Activated CD4-positive, alpha-beta memory T cell treated with anti-CD3 and anti-CD28 coated beads for 36 hours (primary cell): ENCODE measurements around the gene RPL35A. TPM values are rescaled to one million over a fixed set of nuclear protein-coding genes. Genes with fewer than 3 reads are reported as not detected.
"Not testable (repeated sequence)": the region's sequence is repeated elsewhere in the genome, so short reads cannot be mapped to it uniquely, and the experiment has no call there.

Experiments
- CTCF ChIA-PET: fragments of 350-600 bp; sonication (Branson Sonifier 250); formaldehyde crosslinking; loops from one replicate; lab custom pipeline; 2021; ENCODE audit warnings: antibody characterized with exemption, inconsistent platforms; lab: Charles Lee
- POLR2A ChIA-PET: fragments of 350-600 bp; sonication (Branson Sonifier 250); formaldehyde crosslinking; loops from one replicate; lab custom pipeline; 2021; ENCODE audit warnings: antibody characterized with exemption; lab: Charles Lee
- DNase-seq: peaks from one replicate; pipeline ENCODE4 v3.0.0-alpha.2; 2020
- H3K27ac Mint-ChIP-seq: one replicate; pipeline ENCODE4 v1.8.0; 2021; ENCODE audit warnings: mixed read lengths
- H3K27me3 Mint-ChIP-seq: one replicate; pipeline ENCODE4 v1.8.0; 2021; ENCODE audit warnings: mixed read lengths
- H3K36me3 Mint-ChIP-seq: one replicate; pipeline ENCODE4 v1.8.0; 2021; ENCODE audit warnings: mixed read lengths
- H3K4me1 Mint-ChIP-seq: one replicate; pipeline ENCODE4 v1.8.0; 2021; ENCODE audit warnings: low read depth, mixed read lengths
- H3K4me3 Mint-ChIP-seq: one replicate; pipeline ENCODE4 v1.8.0; 2021; ENCODE audit warnings: mild to moderate bottlenecking, mixed read lengths
- H3K9me3 Mint-ChIP-seq: one replicate; pipeline ENCODE4 v1.8.0; 2021; ENCODE audit warnings: mixed read lengths
- intact Hi-C: fragments of 100-400 bp; cut with micrococcal nuclease; formaldehyde crosslinking; loops from one replicate; pipeline ENCODE4 v1.15.1; 2023
- total RNA-seq, 2 experiments: library from RNA; stranded (reverse); gene quantifications; one replicate each; pipeline ENCODE4 v1.2.3, GENCODE V29; 2021

The RPL35A gene
- total RNA-seq, 2 experiments from 2014 or later: 1,575 to 1,587 TPM

DNA sequence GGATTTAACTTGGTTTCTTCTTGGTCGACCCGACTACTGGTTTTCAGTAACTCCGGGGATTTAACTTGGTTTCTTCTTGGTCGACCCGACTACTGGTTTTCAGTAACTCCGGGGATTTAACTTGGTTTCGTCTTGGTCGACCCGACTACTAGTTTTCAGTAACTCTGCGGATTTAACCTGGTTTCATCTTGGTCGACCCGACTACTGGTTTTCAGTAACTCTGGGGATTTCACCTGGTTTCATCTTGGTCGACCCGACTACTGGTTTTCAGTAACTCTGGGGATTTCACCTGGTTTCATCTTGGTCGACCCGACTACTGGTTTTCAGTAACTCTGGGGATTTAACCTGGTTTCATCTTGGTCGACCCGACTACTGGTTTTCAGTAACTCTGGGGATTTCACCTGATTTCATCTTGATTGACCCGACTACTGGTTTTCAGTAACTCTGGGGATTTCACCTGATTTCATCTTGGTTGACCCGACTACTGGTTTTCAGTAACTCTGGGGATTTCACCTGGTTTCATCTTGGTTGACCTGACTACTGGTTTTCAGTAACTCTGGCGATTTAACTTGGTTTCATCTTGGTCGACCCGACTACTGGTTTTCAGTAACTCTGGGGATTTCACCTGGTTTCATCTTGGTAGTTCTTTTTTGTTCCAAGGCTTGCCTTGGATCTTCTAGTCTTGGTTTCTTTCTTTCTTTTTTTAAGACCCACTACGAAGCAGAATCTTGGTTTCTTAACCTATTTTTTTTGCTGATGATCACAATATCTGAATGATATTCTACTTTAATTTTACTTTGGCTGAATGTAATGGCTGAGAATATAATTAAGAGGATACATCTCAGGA, 28.3 kb upstream of the RPL35A start:
- peak; percentile 42 for DNase-seq
- H3K27me3 Mint-ChIP-seq, POLR2A ChIA-PET, H3K9me3 Mint-ChIP-seq, H3K4me3 Mint-ChIP-seq, H3K4me1 Mint-ChIP-seq: not testable (repeated sequence)
- intact Hi-C loops: loop anchor here (1.0 kb wide), 1 partner anchor 15 kb away; no protein-coding TSS in a partner anchor
- Mint-ChIP-seq H3K36me3 (peaks cover 11% of the 10 kb centered on the region), H3K27ac (peak overlapping the region; percentile 69)
- CTCF ChIA-PET: interaction anchor here (2.3 to 3.1 kb wide), 2 partner anchors 16 to 21 kb away, joined by 7 to 11 read pairs; no protein-coding TSS in a partner anchor

DNA sequence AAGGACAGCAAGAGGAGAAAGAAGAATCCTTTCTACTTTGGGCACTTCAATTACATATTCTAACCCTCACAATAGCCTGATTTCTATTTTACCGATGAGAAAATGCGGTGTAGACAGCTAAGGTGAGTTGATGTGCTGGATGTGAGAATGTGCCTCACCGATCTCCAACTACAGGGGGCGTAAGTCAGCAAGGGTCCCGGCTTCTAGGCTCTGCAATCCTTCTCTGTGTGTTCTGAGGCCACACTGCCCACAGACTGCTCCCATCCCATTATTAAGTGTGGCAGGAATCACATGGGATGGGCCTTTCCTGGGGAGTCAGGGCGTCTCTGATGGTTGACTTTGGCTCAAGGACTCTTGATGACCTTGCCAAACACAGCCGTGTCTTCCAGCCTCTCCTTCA, 23.6 kb upstream of the RPL35A start:
- CTCF ChIA-PET: interaction anchor here (0.7 to 1.4 kb wide), 2 partner anchors 10 to 16 kb away, joined by 4 to 8 read pairs; no protein-coding TSS in a partner anchor
- Mint-ChIP-seq H3K27ac (no peak overlapping the region), H3K36me3 (peaks cover 17% of the 10 kb centered on the region), H3K27me3 (no peaks in the 10 kb centered on the region), H3K4me1 (peaks cover 5% of the 10 kb centered on the region), H3K9me3 (peaks cover 8% of the 10 kb centered on the region), H3K4me3 (no peak overlapping the region)
- peak; percentile 30 for DNase-seq
- intact Hi-C loops: no loop called here
- POLR2A ChIA-PET: no interaction called here

DNA sequence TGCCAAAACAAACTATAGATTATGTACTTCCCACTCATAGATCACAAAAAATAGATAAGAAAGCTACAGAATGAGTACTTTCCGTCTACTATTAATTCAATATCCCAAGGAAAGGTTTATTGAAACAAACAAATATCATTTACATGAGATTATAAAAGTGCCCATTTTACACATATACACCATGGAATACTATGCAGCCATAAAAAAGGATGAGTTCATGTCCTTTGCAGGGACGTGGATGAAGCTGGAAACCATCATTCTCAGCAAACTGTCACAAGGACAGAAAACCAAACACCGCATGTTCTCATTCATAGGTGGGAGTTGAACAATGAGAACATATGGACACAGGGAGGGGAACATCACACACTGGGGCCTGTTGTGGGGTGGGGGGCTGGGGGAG, 22.4 kb upstream of the RPL35A start:
- H3K4me3 Mint-ChIP-seq, intact Hi-C loops, H3K27ac Mint-ChIP-seq, H3K27me3 Mint-ChIP-seq, POLR2A ChIA-PET, H3K4me1 Mint-ChIP-seq, DNase-seq, H3K9me3 Mint-ChIP-seq: not testable (repeated sequence)
- peaks cover 13% of the 10 kb centered on the region for H3K36me3 Mint-ChIP-seq
- CTCF ChIA-PET: interaction anchor here (1.5 kb wide), 1 partner anchor 16 kb away, joined by 3 read pairs; no protein-coding TSS in a partner anchor

DNA sequence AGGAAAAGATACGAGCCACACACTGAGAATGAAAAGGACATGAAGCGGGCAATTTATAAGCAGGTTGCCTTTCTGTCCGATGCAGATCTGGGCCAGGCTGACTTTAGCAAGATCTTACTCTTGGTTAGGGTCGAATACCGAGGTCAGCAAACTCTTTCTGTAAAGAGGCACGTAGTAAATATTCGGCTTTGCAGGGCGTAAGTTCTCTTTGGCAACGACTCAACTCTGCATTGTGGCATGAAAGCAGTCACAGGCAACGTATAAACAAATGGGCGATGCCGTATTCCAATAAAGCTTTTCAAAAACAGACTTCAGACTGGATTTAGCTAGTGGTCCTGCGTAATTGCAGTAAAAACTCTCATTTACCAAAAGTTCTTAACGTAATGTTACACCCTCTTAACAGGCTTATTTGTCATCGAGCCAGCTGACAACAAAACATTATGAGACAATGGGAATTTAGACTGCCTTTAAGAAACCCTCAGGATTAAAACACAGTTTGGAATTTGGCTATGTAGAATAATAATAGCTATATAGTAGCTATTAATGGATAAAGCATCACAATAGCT, 13.1 kb upstream of the RPL35A start:
- H3K27ac Mint-ChIP-seq: no peak overlapping the region
- H3K27me3 Mint-ChIP-seq: no peaks in the 10 kb centered on the region
- H3K4me3 Mint-ChIP-seq: no peak overlapping the region
- ChIA-PET CTCF (no interaction called here), POLR2A (no interaction called here)
- DNase-seq: no peak
- H3K9me3 Mint-ChIP-seq: no peaks in the 10 kb centered on the region
- intact Hi-C loops: no loop called here
- peaks cover 5% of the 10 kb centered on the region for H3K4me1 Mint-ChIP-seq
- peaks cover 5% of the 10 kb centered on the region for H3K36me3 Mint-ChIP-seq

DNA sequence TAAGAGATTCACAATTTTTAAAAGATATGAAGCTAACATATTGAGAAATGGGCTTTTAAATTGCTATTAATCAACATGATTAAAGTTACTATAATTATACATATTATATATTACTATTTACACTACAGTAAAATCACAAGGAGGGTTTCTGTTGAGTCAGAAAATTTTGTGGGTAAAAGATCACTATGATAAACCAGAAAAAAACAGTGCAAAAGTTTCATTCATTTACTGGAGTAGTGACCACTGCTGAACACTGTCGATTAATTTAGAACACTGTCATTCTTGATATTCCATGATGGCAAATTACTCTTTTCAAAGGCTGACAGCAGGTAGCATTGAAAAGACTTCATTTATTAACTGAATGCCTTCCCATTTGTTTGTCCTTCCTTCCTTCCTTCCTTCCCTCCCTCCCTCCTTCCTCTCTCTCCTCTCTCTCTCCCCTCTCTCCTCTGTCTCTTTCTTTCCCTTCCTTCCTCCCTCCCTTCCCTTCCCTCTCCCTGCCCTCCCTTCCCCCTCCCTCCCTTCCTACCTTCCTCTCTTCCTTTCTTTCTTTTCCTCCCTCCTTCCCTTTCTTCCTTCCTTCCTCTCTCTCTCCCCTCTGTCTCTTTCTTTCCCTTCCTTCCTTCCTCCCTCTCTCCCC, 9.1 kb upstream of the RPL35A start:
- Mint-ChIP-seq H3K27ac (no peak overlapping the region), H3K4me3 (no peak overlapping the region), H3K9me3 (no peaks in the 10 kb centered on the region), H3K36me3 (peaks cover 5% of the 10 kb centered on the region), H3K27me3 (no peaks in the 10 kb centered on the region), H3K4me1 (no peaks in the 10 kb centered on the region)
- DNase-seq: no peak
- CTCF ChIA-PET: interaction anchor here (0.9 to 3.9 kb wide), 2 partner anchors 35 to 38 kb away, joined by 3 to 44 read pairs; no protein-coding TSS in a partner anchor
- POLR2A ChIA-PET: no interaction called here
- intact Hi-C loops: no loop called here

DNA sequence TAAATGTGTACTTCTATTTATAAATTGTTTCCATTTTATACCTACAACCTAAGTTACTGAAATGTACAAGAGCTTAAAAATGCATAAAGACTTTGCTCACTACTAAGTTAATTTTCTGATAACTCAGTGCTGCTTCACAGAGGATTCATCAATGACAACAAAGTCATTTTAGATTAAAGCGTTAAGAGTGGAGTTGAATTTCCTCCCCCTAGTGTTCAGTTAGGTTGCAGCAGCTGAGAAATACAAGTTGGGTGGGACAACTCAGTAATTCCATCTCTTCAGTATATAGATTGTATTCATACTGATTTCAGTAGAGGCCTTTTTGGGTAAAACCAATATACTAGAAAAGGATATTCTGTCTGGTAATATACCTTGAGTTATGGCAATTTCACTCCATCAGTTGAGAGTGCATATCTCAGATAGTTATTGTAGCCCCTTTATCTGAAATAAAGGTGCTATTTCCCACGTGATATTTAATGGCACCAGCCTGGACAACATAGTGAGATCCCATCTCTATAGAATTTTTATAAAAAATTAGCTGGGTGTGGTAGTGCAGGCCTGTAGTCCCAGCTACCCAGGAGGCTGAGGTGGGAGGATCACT, 6.9 kb upstream of the RPL35A start:
- Mint-ChIP-seq H3K4me3 (no peak overlapping the region), H3K36me3 (peaks cover 3% of the 10 kb centered on the region), H3K27me3 (no peaks in the 10 kb centered on the region), H3K9me3 (no peaks in the 10 kb centered on the region), H3K27ac (no peak overlapping the region), H3K4me1 (no peaks in the 10 kb centered on the region)
- intact Hi-C loops: loop anchor here (1.0 kb wide), 1 partner anchor 37 kb away; no protein-coding TSS in a partner anchor
- CTCF ChIA-PET: interaction anchor here (0.6 to 3.9 kb wide), 12 partner anchors 9 to 138 kb away, joined by 3 to 44 read pairs (median 4); no protein-coding TSS in a partner anchor
- no peak for DNase-seq
- POLR2A ChIA-PET: interaction anchor here (1.2 kb wide), 2 partner anchors 36 to 128 kb away, joined by 4 to 5 read pairs; no protein-coding TSS in a partner anchor

DNA sequence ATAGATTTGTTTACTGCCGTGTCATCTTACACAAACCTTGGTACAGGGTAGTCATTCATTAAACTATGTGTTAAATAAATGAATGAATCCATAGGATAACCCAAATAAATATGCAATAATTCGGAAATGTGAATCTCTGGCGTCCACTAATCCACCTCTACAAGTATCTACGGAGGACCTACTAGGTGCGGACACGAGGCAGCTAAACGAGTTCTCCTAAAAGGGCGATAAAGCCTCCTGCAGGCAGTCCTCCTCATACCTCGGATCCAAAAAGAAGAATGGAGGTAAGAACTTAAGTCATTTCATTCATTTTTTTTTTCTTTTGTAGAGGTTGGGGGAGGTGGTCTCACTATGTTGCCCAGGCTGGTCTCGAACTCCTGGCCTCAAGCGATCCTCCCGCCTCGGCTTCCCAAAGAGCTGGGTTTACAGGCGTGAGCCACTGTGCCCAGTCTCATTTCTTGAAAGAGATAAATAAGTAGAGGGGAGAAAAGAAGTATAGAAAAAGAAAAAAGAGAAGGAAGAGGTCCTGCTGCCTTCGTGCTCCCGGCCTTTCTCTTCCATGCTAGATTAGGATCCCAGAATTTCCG, 706 bp upstream of the RPL35A start:
- Mint-ChIP-seq H3K27me3 (no peaks in the 10 kb centered on the region), H3K9me3 (no peaks in the 10 kb centered on the region), H3K36me3 (peaks cover 36% of the 10 kb centered on the region), H3K4me3 (peak overlapping the region; percentile 93), H3K4me1 (peaks cover 36% of the 10 kb centered on the region), H3K27ac (peak overlapping the region; percentile 97)
- intact Hi-C loops: loop anchor here (5.0 kb wide), 1 partner anchor 212 kb away; the partner anchor contains the start of gene RUBCN
- POLR2A ChIA-PET: interaction anchor here (0.7 to 2.4 kb wide), 3 partner anchors 9 to 42 kb away, joined by 3 to 14 read pairs (median 5); a partner anchor contains a TSS
- no peak for DNase-seq
- CTCF ChIA-PET: interaction anchor here (1.0 to 2.4 kb wide), 3 partner anchors 44 to 131 kb away, joined by 3 to 21 read pairs (median 9); no protein-coding TSS in a partner anchor

DNA sequence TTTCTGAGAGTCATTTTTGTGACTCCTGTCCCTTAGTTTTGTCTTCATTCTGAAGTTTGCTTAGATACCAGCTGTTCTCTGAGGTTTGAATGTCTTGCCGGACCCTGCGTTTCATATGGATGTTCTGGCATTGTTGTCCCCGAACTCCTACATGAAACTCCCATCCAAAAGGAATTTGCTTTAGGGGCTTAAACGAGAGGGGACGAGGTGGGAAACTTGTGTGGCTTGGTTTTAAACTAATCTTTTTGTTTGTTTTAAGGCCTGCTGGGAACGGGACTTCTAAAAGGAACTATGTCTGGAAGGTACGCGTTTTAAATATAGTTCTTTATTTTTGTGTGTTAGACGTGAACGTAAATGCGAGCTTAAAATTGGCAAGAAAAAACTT, 679 bp downstream of the RPL35A start:
- no peak for DNase-seq
- Mint-ChIP-seq H3K4me3 (peak overlapping the region; percentile 93), H3K9me3 (no peaks in the 10 kb centered on the region), H3K27me3 (no peaks in the 10 kb centered on the region), H3K36me3 (peaks cover 49% of the 10 kb centered on the region), H3K27ac (peak overlapping the region; percentile 97), H3K4me1 (peaks cover 43% of the 10 kb centered on the region)
- POLR2A ChIA-PET: interaction anchor here (1.4 to 2.4 kb wide), 2 partner anchors 8 to 11 kb away, joined by 3 to 14 read pairs; a partner anchor contains a TSS
- CTCF ChIA-PET: interaction anchor here (0.9 to 2.4 kb wide), 3 partner anchors 9 to 130 kb away, joined by 3 to 21 read pairs (median 9); no protein-coding TSS in a partner anchor
- intact Hi-C loops: loop anchor here (1.0 to 2.0 kb wide), 2 partner anchors 10 to 44 kb away; partner anchors contain the start of gene LMLN

DNA sequence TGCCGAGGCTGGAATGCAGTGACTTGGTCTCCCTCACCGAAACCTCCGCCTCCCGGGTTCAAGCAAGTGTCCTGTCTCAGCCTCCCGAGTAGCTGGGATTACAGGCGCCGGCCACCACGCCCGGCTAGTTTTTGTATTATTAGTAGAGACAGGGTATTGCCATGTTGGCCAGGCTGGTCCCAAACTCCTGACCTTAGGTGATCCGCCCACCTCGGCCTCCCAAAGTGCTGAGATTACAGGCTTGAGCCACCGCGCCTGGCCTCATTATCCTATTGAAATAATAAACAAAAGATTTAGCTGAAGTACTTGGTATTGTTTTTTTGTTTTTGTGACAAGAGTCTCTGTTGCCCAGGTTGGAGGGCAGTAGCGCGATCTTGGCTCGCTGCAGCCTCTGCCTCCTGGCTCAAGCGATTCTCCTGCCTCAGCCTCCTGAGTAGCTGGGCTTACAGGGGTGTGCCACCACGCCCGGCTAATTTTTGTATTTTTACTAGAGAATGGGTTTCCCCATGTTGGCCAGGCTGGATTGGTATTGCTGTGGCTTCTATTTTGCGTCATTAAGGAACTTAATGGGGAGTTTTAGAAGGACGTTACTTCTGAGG, 1.5 kb downstream of the RPL35A start:
- peaks cover 54% of the 10 kb centered on the region for H3K36me3 Mint-ChIP-seq
- peaks cover 43% of the 10 kb centered on the region for H3K4me1 Mint-ChIP-seq
- CTCF ChIA-PET: interaction anchor here (0.9 to 2.1 kb wide), 3 partner anchors 8 to 129 kb away, joined by 3 to 9 read pairs (median 3); no protein-coding TSS in a partner anchor
- peak overlapping the region; percentile 93 for H3K4me3 Mint-ChIP-seq
- no peaks in the 10 kb centered on the region for H3K9me3 Mint-ChIP-seq
- peak overlapping the region; percentile 97 for H3K27ac Mint-ChIP-seq
- intact Hi-C loops: loop anchor here (2.0 kb wide), 1 partner anchor 45 kb away; no protein-coding TSS in a partner anchor
- POLR2A ChIA-PET: interaction anchor here (1.1 to 2.4 kb wide), 3 partner anchors 7 to 39 kb away, joined by 3 to 14 read pairs (median 3); a partner anchor contains a TSS
- H3K27me3 Mint-ChIP-seq: no peaks in the 10 kb centered on the region
- DNase-seq: no peak

DNA sequence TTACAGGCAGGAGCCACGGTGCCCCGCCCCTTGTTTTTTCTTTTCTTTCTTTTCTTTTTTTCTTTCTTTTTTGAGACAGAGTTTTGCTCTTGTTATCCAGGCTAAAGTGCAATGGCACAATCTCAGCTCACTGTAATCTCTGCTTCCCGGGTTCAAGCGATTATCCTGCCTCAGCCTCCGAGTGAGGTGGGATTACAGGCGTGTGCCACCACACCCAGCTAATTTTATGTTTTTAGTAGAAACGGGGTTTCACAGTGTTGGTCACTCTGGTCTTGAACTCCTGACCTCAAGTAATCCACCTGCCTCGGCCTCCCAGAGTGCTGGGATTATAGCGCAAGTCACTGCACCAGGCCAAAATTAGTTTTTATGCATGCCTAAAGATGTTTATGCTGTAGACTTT, 2.5 kb downstream of the RPL35A start:
- peaks cover 61% of the 10 kb centered on the region for H3K36me3 Mint-ChIP-seq
- no peaks in the 10 kb centered on the region for H3K9me3 Mint-ChIP-seq
- ChIA-PET POLR2A (interaction anchor here (1.2 kb wide), 1 partner anchor 9 kb away, joined by 3 read pairs; no protein-coding TSS in a partner anchor), CTCF (interaction anchor here (1.1 kb wide), 1 partner anchor 47 kb away, joined by 3 read pairs; no protein-coding TSS in a partner anchor)
- intact Hi-C loops: no loop called here
- H3K4me1 Mint-ChIP-seq: peaks cover 51% of the 10 kb centered on the region
- H3K27me3 Mint-ChIP-seq: no peaks in the 10 kb centered on the region
- H3K4me3 Mint-ChIP-seq: peak overlapping the region; percentile 54
- H3K27ac Mint-ChIP-seq: peak overlapping the region; percentile 70
- no peak for DNase-seq
